Coronary artery (tissue), 2 donors: ENCODE measurements around the gene LBH.

Experiments used
- DNase-seq: peaks from one replicate; pipeline ENCODE4 v3.0.0-alpha.2; 2017; ENCODE audit warnings: low spot score
- H3K27ac ChIP-seq, 2 donors: fragments of 200-600 bp; sonication (generic); one replicate each; pipeline ENCODE4 v1.5.1; 2016 to 2019
- H3K4me3 ChIP-seq: fragments of 200-600 bp; sonication (generic); 2 replicates; pipeline ENCODE4 v1.5.1; 2016; ENCODE audit warnings: mild to moderate bottlenecking, moderate library complexity
- TF ChIP-seq, protein P1 (sequence below): fragments of 200-600 bp; sonication (generic); IDR thresholded peaks from one replicate; pipeline ENCODE4 v1.5.1; 2019; ENCODE audit warnings: antibody characterized with exemption

LBH gene

DNA sequence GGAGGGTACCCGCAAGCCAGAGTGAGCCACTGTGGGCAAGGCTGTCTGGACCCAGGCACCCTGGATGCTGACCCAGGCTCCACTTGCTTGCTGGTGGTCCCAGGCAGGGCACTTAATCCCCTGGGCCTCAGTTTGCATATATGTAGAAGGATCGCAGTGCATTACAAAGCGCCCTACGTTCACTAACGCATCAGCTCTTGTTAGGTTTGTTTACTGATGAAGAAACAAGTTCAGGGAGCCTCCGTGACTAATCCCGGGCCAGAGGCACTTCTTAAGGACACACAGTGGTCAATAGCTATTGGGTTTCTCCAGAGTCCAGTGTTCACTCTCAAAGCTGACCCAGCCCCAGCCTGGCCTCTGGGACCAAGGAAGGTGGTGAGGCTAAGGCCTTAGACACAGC, 70.2 kb downstream of the LBH start:
- DNase-seq = no peak
- TF ChIP-seq, protein P1, sequence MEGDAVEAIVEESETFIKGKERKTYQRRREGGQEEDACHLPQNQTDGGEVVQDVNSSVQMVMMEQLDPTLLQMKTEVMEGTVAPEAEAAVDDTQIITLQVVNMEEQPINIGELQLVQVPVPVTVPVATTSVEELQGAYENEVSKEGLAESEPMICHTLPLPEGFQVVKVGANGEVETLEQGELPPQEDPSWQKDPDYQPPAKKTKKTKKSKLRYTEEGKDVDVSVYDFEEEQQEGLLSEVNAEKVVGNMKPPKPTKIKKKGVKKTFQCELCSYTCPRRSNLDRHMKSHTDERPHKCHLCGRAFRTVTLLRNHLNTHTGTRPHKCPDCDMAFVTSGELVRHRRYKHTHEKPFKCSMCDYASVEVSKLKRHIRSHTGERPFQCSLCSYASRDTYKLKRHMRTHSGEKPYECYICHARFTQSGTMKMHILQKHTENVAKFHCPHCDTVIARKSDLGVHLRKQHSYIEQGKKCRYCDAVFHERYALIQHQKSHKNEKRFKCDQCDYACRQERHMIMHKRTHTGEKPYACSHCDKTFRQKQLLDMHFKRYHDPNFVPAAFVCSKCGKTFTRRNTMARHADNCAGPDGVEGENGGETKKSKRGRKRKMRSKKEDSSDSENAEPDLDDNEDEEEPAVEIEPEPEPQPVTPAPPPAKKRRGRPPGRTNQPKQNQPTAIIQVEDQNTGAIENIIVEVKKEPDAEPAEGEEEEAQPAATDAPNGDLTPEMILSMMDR = no peak
- no peak overlapping the region for H3K4me3 ChIP-seq
- H3K27ac ChIP-seq = no peak overlapping the region

DNA sequence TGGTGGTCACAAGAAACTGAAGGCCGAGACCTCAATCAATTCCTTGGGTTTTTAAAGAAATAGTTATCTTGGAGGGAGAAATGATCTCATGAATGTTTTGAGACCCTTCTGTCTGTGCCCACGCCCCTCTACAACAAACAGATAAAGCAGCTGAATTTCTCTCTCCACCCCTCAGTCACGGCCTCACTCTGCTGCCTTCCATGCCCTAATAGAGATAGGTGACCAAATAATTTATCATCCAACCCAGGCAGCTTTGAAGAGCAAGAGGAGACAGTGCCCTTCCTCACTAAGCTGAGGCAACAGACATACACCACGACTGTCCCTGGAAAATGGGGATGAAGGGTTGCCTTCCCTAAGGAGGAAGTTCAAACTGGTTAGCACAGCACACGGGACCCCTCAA, 71.2 kb downstream of the LBH start:
- no peak overlapping the region for H3K27ac ChIP-seq
- no peak for DNase-seq
- H3K4me3 ChIP-seq = no peak overlapping the region
- TF ChIP-seq, protein P1 = no peak

DNA sequence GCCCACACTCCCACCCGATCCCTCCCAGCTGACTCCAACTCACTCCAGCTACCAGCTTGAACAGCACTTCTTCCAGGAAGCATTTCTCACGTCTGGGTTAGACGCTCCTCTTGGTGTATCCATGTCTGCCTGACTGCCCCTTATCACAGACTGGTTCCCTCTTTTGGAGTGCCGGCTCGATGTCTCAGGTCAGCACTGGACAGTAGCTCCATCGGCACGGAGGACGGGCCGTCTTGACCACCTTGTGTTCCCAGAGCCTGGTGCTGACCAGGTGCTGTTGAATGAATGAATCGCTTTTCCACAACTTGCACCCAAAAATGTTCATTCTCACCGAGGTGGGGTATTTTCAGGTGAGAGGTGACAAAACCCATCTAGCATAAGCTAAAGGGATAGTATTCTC, 71.8 kb downstream of the LBH start:
- no peak overlapping the region for H3K27ac ChIP-seq
- no peak for DNase-seq
- TF ChIP-seq, protein P1 = no peak
- H3K4me3 ChIP-seq = no peak overlapping the region

DNA sequence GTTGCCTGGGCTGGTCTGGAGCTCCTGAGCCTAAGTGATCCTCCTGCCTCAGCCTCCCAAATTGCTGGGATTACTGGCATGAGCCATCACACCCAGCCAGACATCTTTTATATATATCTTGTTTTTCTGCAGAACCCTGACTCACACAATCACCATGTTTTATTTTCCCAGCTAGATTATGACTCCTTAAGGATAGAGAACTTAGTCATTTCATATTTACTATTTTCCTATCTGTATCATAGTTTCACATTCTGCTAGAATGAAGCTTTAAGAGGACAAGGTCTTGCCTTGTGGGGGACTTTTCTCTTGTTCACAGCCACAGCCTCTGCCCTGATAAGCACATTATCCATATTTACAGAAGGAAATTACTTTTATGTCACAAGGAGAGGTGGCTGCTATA, 73.9 kb downstream of the LBH start:
- TF ChIP-seq, protein P1 = no peak
- DNase-seq = no peak
- Histone ChIP-seq H3K27ac (no peak overlapping the region), H3K4me3 (no peak overlapping the region)

DNA sequence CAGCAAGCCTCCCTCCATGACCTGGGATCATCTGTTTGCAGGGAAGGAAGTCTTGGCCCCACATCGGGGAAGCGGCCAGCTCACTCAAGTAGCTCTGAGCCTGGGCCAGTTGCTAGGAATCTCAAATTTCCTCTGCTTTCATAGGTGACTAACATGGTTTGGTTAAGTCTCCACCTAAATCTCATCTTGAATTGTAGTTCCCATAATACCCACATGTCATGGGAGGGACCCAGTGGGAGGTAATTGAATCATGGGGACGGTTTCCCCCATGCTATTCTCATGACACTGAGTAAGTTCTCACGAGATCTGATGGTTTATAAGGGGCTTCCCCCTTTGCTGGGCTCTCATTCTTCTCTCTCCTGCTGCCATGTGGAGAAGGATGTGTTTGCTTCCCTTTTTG, 75.2 kb downstream of the LBH start:
- H3K27ac ChIP-seq = no peak overlapping the region
- no peak for DNase-seq
- TF ChIP-seq, protein P1 = no peak

DNA sequence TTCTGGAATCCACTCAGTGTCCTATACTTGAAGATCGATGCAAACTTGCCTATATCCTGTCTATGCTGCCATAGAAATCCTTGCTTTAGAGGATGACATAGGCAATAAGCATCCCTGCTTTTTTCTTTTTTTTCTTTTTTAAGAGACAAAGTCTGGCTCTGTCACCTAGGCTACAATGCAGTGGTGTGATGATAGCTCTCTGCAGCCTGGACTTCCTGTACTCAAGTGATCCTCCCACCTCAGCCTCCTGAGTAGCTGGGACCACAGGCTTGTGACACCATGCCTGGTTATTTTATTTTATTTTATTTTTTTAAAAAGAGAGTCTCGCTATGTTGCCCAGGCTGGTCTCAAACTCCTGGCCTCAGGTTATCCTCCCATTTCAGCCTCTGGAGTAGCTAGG, 76.9 kb downstream of the LBH start:
- Histone ChIP-seq H3K4me3 (no peak overlapping the region), H3K27ac (no peak overlapping the region)
- TF ChIP-seq, protein P1 = no peak
- DNase-seq = no peak

More for the DNA sequence above, 75.2 kb downstream of the LBH start:
- no peak overlapping the region for H3K4me3 ChIP-seq
